KOPT-K1 (cell line): ENCODE results near the gene OTOA.
"Not testable (repeated sequence)": the region's sequence is repeated elsewhere in the genome, so short reads cannot be mapped to it uniquely, and the experiment has no call there.

Experiments
- H3K27ac ChIP-seq: fragments of 200-600 bp; sonication (generic); 2 replicates; pipeline ENCODE4 v1.5.1; 2016; ENCODE audit warnings: antibody characterized with exemption, mild to moderate bottlenecking, low read depth, low read length; ENCODE audit not compliant: poor library complexity, severe bottlenecking
- H3K36me3 ChIP-seq: fragments of 200-600 bp; sonication (generic); 2 replicates; pipeline ENCODE4 v1.5.1; 2017; ENCODE audit warnings: antibody characterized with exemption, mild to moderate bottlenecking, low read length, moderate library complexity; ENCODE audit not compliant: insufficient read depth
- H3K9me3 ChIP-seq: fragments of 200-600 bp; sonication (generic); 2 replicates; pipeline ENCODE4 v1.5.1; 2017; ENCODE audit warnings: antibody characterized with exemption, low read length, mild to moderate bottlenecking; ENCODE audit not compliant: insufficient read depth, poor library complexity, severe bottlenecking

OTOA gene

GRCh38 chr16:21683184-21683583 is 19.4 kb downstream of the OTOA start:
- Histone ChIP-seq H3K27ac (no peak overlapping the region), H3K9me3 (no peaks in the 10 kb centered on the region), H3K36me3 (no peaks in the 10 kb centered on the region)

GRCh38 chr16:21684199-21684598 is 20.4 kb downstream of the OTOA start:
- H3K9me3 ChIP-seq: no peaks in the 10 kb centered on the region
- no peak overlapping the region for H3K27ac ChIP-seq
- no peaks in the 10 kb centered on the region for H3K36me3 ChIP-seq

- Histone ChIP-seq H3K27ac (no peak overlapping the region), H3K36me3 (no peaks in the 10 kb centered on the region), H3K9me3 (no peaks in the 10 kb centered on the region)
Measured at GRCh38 chr16:21685034-21685455, 21.3 kb downstream of the OTOA start.

- no peaks in the 10 kb centered on the region for H3K9me3 ChIP-seq
- no peak overlapping the region for H3K27ac ChIP-seq
- no peaks in the 10 kb centered on the region for H3K36me3 ChIP-seq
Measured at GRCh38 chr16:21689107-21689506, 25.3 kb downstream of the OTOA start.

GRCh38 chr16:21690967-21691366 is 27.2 kb downstream of the OTOA start:
- H3K36me3 ChIP-seq, H3K9me3 ChIP-seq, H3K27ac ChIP-seq: not testable (repeated sequence)

GRCh38 chr16:21694609-21695008 is 30.8 kb downstream of the OTOA start:
- H3K9me3 ChIP-seq: no peaks in the 10 kb centered on the region
- H3K27ac ChIP-seq: no peak overlapping the region

GRCh38 chr16:21697032-21697431 is 33.3 kb downstream of the OTOA start:
- H3K36me3 ChIP-seq: no peaks in the 10 kb centered on the region
- H3K9me3 ChIP-seq: no peaks in the 10 kb centered on the region
- H3K27ac ChIP-seq: no peak overlapping the region

More at GRCh38 chr16:21694609-21695008, 30.8 kb downstream of the OTOA start:
- no peaks in the 10 kb centered on the region for H3K36me3 ChIP-seq

- no peaks in the 10 kb centered on the region for H3K36me3 ChIP-seq
- no peak overlapping the region for H3K27ac ChIP-seq
Measured at GRCh38 chr16:21698169-21699032, 34.6 kb downstream of the OTOA start.

GRCh38 chr16:21701271-21701670 is 37.5 kb downstream of the OTOA start:
- Histone ChIP-seq H3K27ac (no peak overlapping the region), H3K9me3 (no peaks in the 10 kb centered on the region), H3K36me3 (no peaks in the 10 kb centered on the region)

More at GRCh38 chr16:21698169-21699032, 34.6 kb downstream of the OTOA start:
- no peaks in the 10 kb centered on the region for H3K9me3 ChIP-seq

- Histone ChIP-seq H3K9me3 (no peaks in the 10 kb centered on the region), H3K36me3 (no peaks in the 10 kb centered on the region), H3K27ac (no peak overlapping the region)
Measured at GRCh38 chr16:21702276-21702675, 38.5 kb downstream of the OTOA start.

- no peaks in the 10 kb centered on the region for H3K9me3 ChIP-seq
- no peaks in the 10 kb centered on the region for H3K36me3 ChIP-seq
- no peak overlapping the region for H3K27ac ChIP-seq
Measured at GRCh38 chr16:21703156-21703555, 39.4 kb downstream of the OTOA start.

GRCh38 chr16:21703589-21704174 is 39.9 kb downstream of the OTOA start:
- Histone ChIP-seq H3K27ac (no peak overlapping the region), H3K9me3 (no peaks in the 10 kb centered on the region), H3K36me3 (no peaks in the 10 kb centered on the region)

- Histone ChIP-seq H3K27ac (no peak overlapping the region), H3K36me3 (no peaks in the 10 kb centered on the region), H3K9me3 (no peaks in the 10 kb centered on the region)
Measured at GRCh38 chr16:21704266-21704665, 40.5 kb downstream of the OTOA start.

GRCh38 chr16:21704733-21705132 is 41.0 kb downstream of the OTOA start:
- Histone ChIP-seq H3K27ac (no peak overlapping the region), H3K36me3 (no peaks in the 10 kb centered on the region), H3K9me3 (no peaks in the 10 kb centered on the region)

GRCh38 chr16:21708533-21709115 is 44.9 kb downstream of the OTOA start:
- Histone ChIP-seq H3K27ac (no peak overlapping the region), H3K9me3 (no peaks in the 10 kb centered on the region), H3K36me3 (no peaks in the 10 kb centered on the region)
